ENCODE data around the gene SLC25A3.
"Not testable (repeated sequence)": the region's sequence is repeated elsewhere in the genome, so short reads cannot be mapped to it uniquely, and the experiment has no call there.

Gene SLC25A3

GRCh38 chr12:98595243-98595988 is 1.9 kb downstream of the SLC25A3 start:
- peak; percentile 86 for DNase-seq (ENCODE audit: low read depth)

- DNase-seq (ENCODE audit: low read depth), result not testable (repeated sequence)
Observed at GRCh38 chr12:98597313-98597712, 3.8 kb downstream of the SLC25A3 start.

GRCh38 chr12:98601924-98602323 is 8.4 kb downstream of the SLC25A3 start:
- no peak for DNase-seq (ENCODE audit: low read depth)

GRCh38 chr12:98606359-98606988 is 13.0 kb downstream of the SLC25A3 start:
- DNase-seq (ENCODE audit: low read depth), result peak; percentile 13

- DNase-seq (ENCODE audit: low read depth), result no peak
Observed at GRCh38 chr12:98610596-98610995, 17.1 kb downstream of the SLC25A3 start.

GRCh38 chr12:98612696-98613334 is 19.3 kb downstream of the SLC25A3 start:
- no peak for DNase-seq (ENCODE audit: low read depth)

- DNase-seq (ENCODE audit: low read depth), result no peak
Observed at GRCh38 chr12:98618952-98619351, 25.5 kb downstream of the SLC25A3 start.

- DNase-seq (ENCODE audit: low read depth), result peak; percentile 87
Observed at GRCh38 chr12:98635657-98636323, 42.3 kb downstream of the SLC25A3 start.

- DNase-seq (ENCODE audit: low read depth), result no peak
Observed at GRCh38 chr12:98637068-98637467, 43.6 kb downstream of the SLC25A3 start.

GRCh38 chr12:98638009-98638408 is 44.5 kb downstream of the SLC25A3 start:
- DNase-seq (ENCODE audit: low read depth), result no peak

GRCh38 chr12:98639491-98639890 is 46.0 kb downstream of the SLC25A3 start:
- no peak for DNase-seq (ENCODE audit: low read depth)

- DNase-seq (ENCODE audit: low read depth), result not testable (repeated sequence)
Observed at GRCh38 chr12:98642801-98643200, 49.3 kb downstream of the SLC25A3 start.

- peak; percentile 70 for DNase-seq (ENCODE audit: low read depth)
Observed at GRCh38 chr12:98644433-98644711, 50.9 kb downstream of the SLC25A3 start.

GRCh38 chr12:98644712-98645571 is 51.5 kb downstream of the SLC25A3 start, which contains the start of the genes APAF1 and IKBIP:
Gene APAF1 (plus strand): TSS chr12:98645290. CDS start chr12:98648360, 3,070 bp downstream.
Gene IKBIP (minus strand): TSS chr12:98644788. CDS start chr12:98644701, 87 bp downstream.
- peak; percentile 96 for DNase-seq (ENCODE audit: low read depth)

GRCh38 chr12:98645572-98646067 is 52.1 kb downstream of the SLC25A3 start:
- DNase-seq (ENCODE audit: low read depth), result peak; percentile 38

- DNase-seq (ENCODE audit: low read depth), result peak; percentile 69
Observed at GRCh38 chr12:98646294-98647090, 53.0 kb downstream of the SLC25A3 start.

GRCh38 chr12:98651328-98651727 is 57.8 kb downstream of the SLC25A3 start:
- DNase-seq (ENCODE audit: low read depth), result peak; percentile 23

- peak; percentile 76 for DNase-seq (ENCODE audit: low read depth)
Observed at GRCh38 chr12:98653866-98654493, 60.5 kb downstream of the SLC25A3 start.

Measured in ELR (cell line).